WTC11 (cell line): ENCODE results near the gene KDM4B. TPM values are rescaled to one million over a fixed set of nuclear protein-coding genes. Genes with fewer than 3 reads are reported as not detected.

Experiments
- ATAC-seq: fragments of 200-7000 bp; cut with Tn5 transposase; 2 replicates; pipeline ENCODE4 v1.10.0; 2021; ENCODE audit warnings: mild to moderate bottlenecking, moderate library complexity
- CTCF ChIA-PET: fragments of 300-600 bp; sonication (Branson Sonifier 250); formaldehyde crosslinking; loops from one replicate; lab custom pipeline; 2021; ENCODE audit warnings: antibody characterized with exemption; lab: Charles Lee
- POLR2A ChIA-PET: fragments of 350-600 bp; sonication (Branson Sonifier 250); formaldehyde crosslinking; loops from one replicate; lab custom pipeline; 2021; ENCODE audit warnings: antibody characterized with exemption; lab: Charles Lee
- DNase-seq: peaks from one replicate; pipeline ENCODE4 v3.0.0; 2021; ENCODE audit warnings: low spot score
- H3K27ac Mint-ChIP-seq: 2 replicates; pipeline ENCODE4 v1.8.0; 2021; ENCODE audit warnings: mixed read lengths
- H3K27me3 Mint-ChIP-seq: 2 replicates; pipeline ENCODE4 v1.8.0; 2021; ENCODE audit warnings: low read depth, mild to moderate bottlenecking, moderate library complexity, mixed read lengths
- H3K36me3 Mint-ChIP-seq: 2 replicates; pipeline ENCODE4 v1.8.0; 2021; ENCODE audit warnings: mixed read lengths
- H3K4me1 Mint-ChIP-seq: 2 replicates; pipeline ENCODE4 v1.8.0; 2022; ENCODE audit warnings: mixed read lengths
- H3K4me3 Mint-ChIP-seq: 2 replicates; pipeline ENCODE4 v1.8.0; 2021; ENCODE audit warnings: mild to moderate bottlenecking, moderate library complexity, mixed read lengths
- H3K9me3 Mint-ChIP-seq: 2 replicates; pipeline ENCODE4 v1.8.0; 2021; ENCODE audit warnings: mixed read lengths
- FOXK1 ChIP-seq: sonication (generic); formaldehyde crosslinking; IDR thresholded peaks from 2 replicates; pipeline ENCODE4 v1.8.0; 2022; ENCODE audit warnings: mild to moderate bottlenecking, moderate library complexity, missing genetic modification reagents
- GRHL2 ChIP-seq: fragments of 250-450 bp; sonication (Bioruptor Pico); IDR thresholded peaks from 2 replicates; pipeline ENCODE4 v1.8.0; 2022; ENCODE audit warnings: mild to moderate bottlenecking, moderate library complexity; ENCODE audit not compliant: insufficient replicate concordance, severe bottlenecking
- GTF2I ChIP-seq: fragments of 250-450 bp; sonication (Bioruptor Pico); conservative IDR thresholded peaks from 2 replicates; pipeline ENCODE4 v1.4.0; 2021; ENCODE audit warnings: mild to moderate bottlenecking
- IRF2 ChIP-seq: sonication (generic); formaldehyde crosslinking; IDR thresholded peaks from 2 replicates; pipeline ENCODE4 v1.8.0; 2022; ENCODE audit warnings: low read depth, missing genetic modification reagents, borderline replicate concordance
- JAZF1 ChIP-seq: fragments of 250-450 bp; sonication (Bioruptor Pico); IDR thresholded peaks from 2 replicates; pipeline ENCODE4 v1.9.0; 2021; ENCODE audit warnings: moderate library complexity, mild to moderate bottlenecking, inconsistent platforms
- MXD4 ChIP-seq: fragments of 250-450 bp; sonication (Bioruptor Pico); IDR thresholded peaks from 2 replicates; pipeline ENCODE4 v1.8.0; 2021; ENCODE audit warnings: mild to moderate bottlenecking, moderate library complexity, borderline replicate concordance
- NR2C2 ChIP-seq: sonication (generic); formaldehyde crosslinking; IDR thresholded peaks from 2 replicates; pipeline ENCODE4 v1.8.0; 2022; ENCODE audit warnings: mild to moderate bottlenecking, missing genetic modification reagents
- SMAD4 ChIP-seq: sonication (generic); formaldehyde crosslinking; IDR thresholded peaks from 2 replicates; pipeline ENCODE4 v1.8.0; 2022; ENCODE audit warnings: mild to moderate bottlenecking, missing genetic modification reagents
- SP1 ChIP-seq: sonication (generic); formaldehyde crosslinking; conservative IDR thresholded peaks from 2 replicates; pipeline ENCODE4 v1.8.1; 2022; ENCODE audit warnings: missing genetic modification reagents
- TCF7 ChIP-seq: sonication (generic); formaldehyde crosslinking; IDR thresholded peaks from 2 replicates; pipeline ENCODE4 v1.8.0; 2022; ENCODE audit warnings: mild to moderate bottlenecking, low read depth, missing genetic modification reagents, moderate library complexity
- TEAD1 ChIP-seq: sonication (generic); formaldehyde crosslinking; IDR thresholded peaks from 2 replicates; pipeline ENCODE4 v1.8.0; 2022; ENCODE audit warnings: mild to moderate bottlenecking, missing genetic modification reagents
- TP53 ChIP-seq: sonication (generic); formaldehyde crosslinking; IDR thresholded peaks from 2 replicates; pipeline ENCODE4 v1.8.1; 2023; ENCODE audit warnings: mild to moderate bottlenecking, missing genetic modification reagents
- ZBTB21 ChIP-seq: sonication (generic); formaldehyde crosslinking; IDR thresholded peaks from 2 replicates; pipeline ENCODE4 v1.8.1; 2023; ENCODE audit warnings: mild to moderate bottlenecking, missing genetic modification reagents, borderline replicate concordance
- ZNF121 ChIP-seq: sonication (generic); formaldehyde crosslinking; IDR thresholded peaks from 2 replicates; pipeline ENCODE4 v1.8.0; 2023; ENCODE audit warnings: missing genetic modification reagents
- ZNF138 ChIP-seq: sonication (generic); formaldehyde crosslinking; conservative IDR thresholded peaks from 2 replicates; pipeline ENCODE4 v1.8.1; 2022; ENCODE audit warnings: mild to moderate bottlenecking, moderate library complexity, missing genetic modification reagents
- ZNF219 ChIP-seq: sonication (generic); formaldehyde crosslinking; IDR thresholded peaks from 2 replicates; pipeline ENCODE4 v1.8.0; 2023; ENCODE audit warnings: missing genetic modification reagents, mild to moderate bottlenecking, borderline replicate concordance
- ZNF423 ChIP-seq: fragments of 250-450 bp; sonication (Bioruptor Pico); IDR thresholded peaks from 2 replicates; pipeline ENCODE4 v2.1.2; 2022; ENCODE audit warnings: mild to moderate bottlenecking, moderate library complexity
- ZNF671 ChIP-seq: fragments of 250-450 bp; sonication (Bioruptor Pico); IDR thresholded peaks from 2 replicates; pipeline ENCODE4 v1.8.0; 2021; ENCODE audit warnings: mild to moderate bottlenecking
- total RNA-seq: library from RNA; stranded (reverse); gene quantifications from 3 replicates; pipeline ENCODE4 v1.2.3, GENCODE V29; 2021
- TF ChIP-seq, protein P1 (sequence below): fragments of 250-450 bp; sonication (Bioruptor Pico); IDR thresholded peaks from 2 replicates; pipeline ENCODE4 v1.9.0; 2021; ENCODE audit warnings: moderate library complexity, mild to moderate bottlenecking, inconsistent platforms, borderline replicate concordance
- TF ChIP-seq, protein P2 (sequence below): sonication (generic); formaldehyde crosslinking; IDR thresholded peaks from 2 replicates; pipeline ENCODE4 v1.8.1; 2023; ENCODE audit warnings: mild to moderate bottlenecking, moderate library complexity, missing genetic modification reagents
- TF ChIP-seq, protein P3 (sequence below): sonication (generic); formaldehyde crosslinking; IDR thresholded peaks from 2 replicates; pipeline ENCODE4 v1.8.1; 2022; ENCODE audit warnings: low read depth, mild to moderate bottlenecking, moderate library complexity, missing genetic modification reagents, borderline replicate concordance
- TF ChIP-seq, protein P4 (sequence below): sonication (generic); formaldehyde crosslinking; IDR thresholded peaks from 2 replicates; pipeline ENCODE4 v1.8.0; 2022; ENCODE audit warnings: mild to moderate bottlenecking, missing genetic modification reagents

The KDM4B gene
- total RNA-seq, 1 experiment from 2014 or later: 43.2 TPM

DNA sequence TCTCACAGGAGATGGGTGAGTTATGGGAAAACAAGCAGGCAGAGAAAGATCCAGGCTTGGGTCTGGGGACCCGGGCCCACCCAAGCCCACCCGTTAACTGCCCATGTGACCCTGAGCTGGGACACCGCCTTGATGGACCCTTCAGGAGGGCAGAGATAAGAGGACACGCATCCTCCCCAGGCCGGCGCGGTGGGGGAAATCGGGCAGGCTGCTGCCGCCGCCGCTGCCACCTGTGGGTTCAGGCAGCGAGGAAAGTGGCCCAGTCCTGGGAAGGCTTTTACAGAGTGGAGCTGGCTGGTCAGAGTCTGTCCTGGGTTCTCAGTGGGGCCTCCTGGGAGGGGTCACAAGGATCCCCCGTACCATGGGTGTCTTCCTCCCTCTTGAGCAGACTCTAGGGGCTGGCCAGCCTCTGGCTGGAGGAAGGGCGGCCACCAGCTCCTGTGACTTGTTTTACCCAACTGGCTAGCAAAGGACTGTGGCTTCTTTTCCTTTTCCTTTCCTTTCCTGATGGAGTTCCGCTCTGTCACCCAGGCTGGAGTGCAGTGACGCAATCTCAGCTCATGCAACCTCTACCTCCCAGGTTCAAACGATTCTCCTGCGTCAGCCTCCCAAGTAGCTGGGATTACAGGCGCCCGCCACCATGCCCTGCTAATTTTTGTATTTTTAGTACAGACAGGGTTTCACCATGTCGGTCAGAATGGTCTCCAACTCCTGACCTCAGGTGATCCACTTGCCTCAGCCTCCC, 155.4 kb downstream of the KDM4B start:
- H3K27ac Mint-ChIP-seq: peak overlapping the region; percentile 86; the same call in 1 of the 2 replicates
- no peak overlapping the region for H3K4me3 Mint-ChIP-seq
- no peak for DNase-seq
- no peak for ATAC-seq
- no peak for TF ChIP-seq ZBTB21 (CRISPR knock-in tag)
- H3K4me1 Mint-ChIP-seq: peaks cover 51% of the 10 kb centered on the region
- H3K27me3 Mint-ChIP-seq: no peaks in the 10 kb centered on the region
- H3K36me3 Mint-ChIP-seq: peaks cover 6% of the 10 kb centered on the region; the same call in 1 of the 2 replicates
- no peaks in the 10 kb centered on the region for H3K9me3 Mint-ChIP-seq
- ChIA-PET CTCF (interaction anchor here (0.6 to 2.4 kb wide), 6 partner anchors 14 to 649 kb away, joined by 3 to 14 read pairs (median 6); no protein-coding TSS in a partner anchor), POLR2A (no interaction called here)

DNA sequence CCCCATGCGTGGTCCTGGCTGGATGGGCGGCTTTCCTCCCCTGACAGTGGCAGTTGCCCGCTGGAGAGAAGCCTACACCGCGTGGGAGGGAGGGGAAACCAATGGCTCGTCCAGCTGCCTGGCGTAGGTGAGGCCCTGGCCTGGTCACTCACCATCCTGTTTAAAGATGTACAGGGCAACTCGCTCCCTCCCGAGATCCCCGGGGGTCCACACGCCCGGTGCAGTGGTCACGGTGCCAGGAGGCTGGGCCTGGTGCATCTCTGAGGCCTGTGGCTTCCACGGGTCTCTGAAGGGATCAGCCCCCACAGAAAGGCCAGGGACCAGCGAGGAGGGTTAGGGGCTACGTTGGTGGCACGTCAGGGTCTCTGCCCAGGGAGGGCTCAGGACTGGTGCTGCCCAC, 156.5 kb downstream of the KDM4B start:
- TF ChIP-seq TEAD1 (CRISPR knock-in tag) (no peak), ZNF671 (no peak), ZNF219 (CRISPR knock-in tag) (no peak), JAZF1 (CRISPR knock-in tag) (no peak), SMAD4 (no peak), NR2C2 (CRISPR knock-in tag) (no peak), IRF2 (CRISPR knock-in tag) (no peak), MXD4 (CRISPR knock-in tag) (no peak)
- TF ChIP-seq, protein P1, sequence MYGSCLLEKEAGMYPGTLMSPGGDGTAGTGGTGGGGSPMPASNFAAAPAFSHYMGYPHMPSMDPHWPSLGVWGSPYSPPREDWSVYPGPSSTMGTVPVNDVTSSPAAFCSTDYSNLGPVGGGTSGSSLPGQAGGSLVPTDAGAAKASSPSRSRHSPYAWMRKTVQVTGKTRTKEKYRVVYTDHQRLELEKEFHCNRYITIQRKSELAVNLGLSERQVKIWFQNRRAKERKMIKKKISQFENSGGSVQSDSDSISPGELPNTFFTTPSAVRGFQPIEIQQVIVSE (CRISPR knock-in tag): no peak
- TF ChIP-seq, protein P2, sequence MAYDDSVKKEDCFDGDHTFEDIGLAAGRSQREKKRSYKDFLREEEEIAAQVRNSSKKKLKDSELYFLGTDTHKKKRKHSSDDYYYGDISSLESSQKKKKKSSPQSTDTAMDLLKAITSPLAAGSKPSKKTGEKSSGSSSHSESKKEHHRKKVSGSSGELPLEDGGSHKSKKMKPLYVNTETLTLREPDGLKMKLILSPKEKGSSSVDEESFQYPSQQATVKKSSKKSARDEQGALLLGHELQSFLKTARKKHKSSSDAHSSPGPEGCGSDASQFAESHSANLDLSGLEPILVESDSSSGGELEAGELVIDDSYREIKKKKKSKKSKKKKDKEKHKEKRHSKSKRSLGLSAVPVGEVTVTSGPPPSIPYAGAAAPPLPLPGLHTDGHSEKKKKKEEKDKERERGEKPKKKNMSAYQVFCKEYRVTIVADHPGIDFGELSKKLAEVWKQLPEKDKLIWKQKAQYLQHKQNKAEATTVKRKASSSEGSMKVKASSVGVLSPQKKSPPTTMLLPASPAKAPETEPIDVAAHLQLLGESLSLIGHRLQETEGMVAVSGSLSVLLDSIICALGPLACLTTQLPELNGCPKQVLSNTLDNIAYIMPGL: no peak
- Mint-ChIP-seq H3K4me1 (peaks cover 57% of the 10 kb centered on the region), H3K36me3 (peaks cover 6% of the 10 kb centered on the region; the same call in 1 of the 2 replicates), H3K9me3 (no peaks in the 10 kb centered on the region), H3K27ac (peak overlapping the region; percentile 86; the same call in 1 of the 2 replicates), H3K4me3 (no peak overlapping the region), H3K27me3 (no peaks in the 10 kb centered on the region)
- CTCF ChIA-PET: interaction anchor here (0.5 to 4.1 kb wide), 8 partner anchors 8 to 307 kb away, joined by 3 to 23 read pairs (median 4); no protein-coding TSS in a partner anchor
- no peak for DNase-seq
- POLR2A ChIA-PET: no interaction called here
- no peak for ATAC-seq

DNA sequence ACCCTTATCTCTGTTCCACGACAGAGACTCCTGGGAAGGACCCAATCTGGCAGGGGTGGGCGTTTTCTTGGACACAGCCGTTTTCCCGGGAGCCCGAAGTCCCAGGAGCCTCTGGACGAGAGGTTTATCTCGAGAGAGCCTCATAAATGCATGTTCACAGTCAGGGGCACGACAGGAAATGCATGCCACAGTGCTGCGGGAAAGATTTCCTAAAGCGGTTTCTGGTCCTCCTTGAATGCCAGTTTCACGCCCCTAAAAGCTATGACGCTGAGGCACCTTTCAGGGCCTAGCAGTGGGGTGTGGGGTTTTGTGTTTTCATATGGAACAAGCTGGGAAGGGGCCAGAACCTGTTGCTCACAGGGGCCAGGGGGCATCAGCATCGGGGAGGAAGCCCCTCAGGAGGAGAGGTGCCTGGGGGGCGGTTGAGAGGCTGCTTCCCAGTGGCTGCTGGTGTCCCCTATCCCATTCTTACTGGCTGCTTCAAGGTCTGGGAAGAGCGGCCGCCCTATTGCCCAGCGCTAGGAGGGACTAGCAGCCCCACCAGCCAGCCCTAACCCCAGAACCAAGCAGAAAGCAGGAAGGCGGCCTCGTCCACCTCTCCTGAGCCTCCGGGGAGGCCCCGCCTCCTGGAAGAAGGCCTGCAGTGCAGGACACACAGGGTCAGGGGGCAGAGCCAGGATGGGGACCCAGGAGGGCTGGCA, 157.0 kb downstream of the KDM4B start:
- DNase-seq (peak; percentile 47), ATAC-seq (peak; percentile 60)
- Mint-ChIP-seq H3K27me3 (no peaks in the 10 kb centered on the region), H3K27ac (peak overlapping the region; percentile 68; the same call in 1 of the 2 replicates), H3K9me3 (no peaks in the 10 kb centered on the region), H3K4me1 (peaks cover 61% of the 10 kb centered on the region), H3K4me3 (no peak overlapping the region), H3K36me3 (peaks cover 6% of the 10 kb centered on the region; the same call in 1 of the 2 replicates)
- TF ChIP-seq FOXK1 (CRISPR knock-in tag): no peak
- TF ChIP-seq ZNF121: peak; percentile 96
- ChIA-PET POLR2A (no interaction called here), CTCF (interaction anchor here (0.5 to 4.1 kb wide), 10 partner anchors 8 to 307 kb away, joined by 3 to 23 read pairs (median 4); no protein-coding TSS in a partner anchor)

DNA sequence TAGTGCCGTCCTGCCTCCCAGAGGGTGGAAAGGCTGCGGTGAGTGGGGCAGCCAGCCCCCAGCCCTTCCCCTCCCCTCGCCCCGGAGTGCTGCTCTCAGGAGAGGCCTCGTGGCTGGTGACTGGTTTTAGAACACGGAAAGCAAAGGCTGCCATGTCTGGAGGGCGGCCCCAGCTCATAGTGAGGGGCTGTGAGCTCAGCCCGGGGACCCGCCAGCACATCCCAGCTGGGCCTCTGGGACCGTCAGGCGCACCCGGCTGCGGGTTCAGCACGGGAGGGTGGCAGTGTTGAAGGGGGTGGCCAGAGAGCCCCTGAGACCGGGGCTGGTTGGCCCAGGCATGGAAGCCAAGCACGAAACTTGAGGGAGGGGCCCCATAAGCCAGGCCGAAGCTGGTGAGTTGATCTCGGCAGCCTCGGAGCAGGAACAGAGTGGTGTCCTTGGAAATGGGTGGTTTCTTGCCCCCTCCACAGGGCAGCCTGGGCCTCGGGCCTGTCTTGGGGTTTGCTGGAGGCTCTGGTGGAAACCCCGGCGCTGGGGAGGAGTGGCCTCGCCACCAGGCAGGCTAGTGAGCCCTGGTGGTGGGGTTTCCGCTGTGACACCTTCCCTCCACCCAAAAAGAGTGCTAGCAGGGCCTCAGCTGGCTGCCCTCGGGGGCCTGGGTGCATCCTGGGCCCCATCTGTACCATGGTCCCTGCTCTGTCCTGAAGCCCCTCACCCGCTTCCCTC, 157.7 kb downstream of the KDM4B start:
- ATAC-seq (no peak), DNase-seq (no peak)
- Mint-ChIP-seq H3K4me1 (peaks cover 55% of the 10 kb centered on the region), H3K9me3 (no peaks in the 10 kb centered on the region), H3K27ac (no peak overlapping the region), H3K27me3 (no peaks in the 10 kb centered on the region), H3K36me3 (peaks cover 6% of the 10 kb centered on the region; the same call in 1 of the 2 replicates), H3K4me3 (no peak overlapping the region)
- ChIA-PET POLR2A (no interaction called here), CTCF (interaction anchor here (0.9 to 4.1 kb wide), 8 partner anchors 9 to 87 kb away, joined by 3 to 23 read pairs (median 4); no protein-coding TSS in a partner anchor)
- TF ChIP-seq, protein P3, sequence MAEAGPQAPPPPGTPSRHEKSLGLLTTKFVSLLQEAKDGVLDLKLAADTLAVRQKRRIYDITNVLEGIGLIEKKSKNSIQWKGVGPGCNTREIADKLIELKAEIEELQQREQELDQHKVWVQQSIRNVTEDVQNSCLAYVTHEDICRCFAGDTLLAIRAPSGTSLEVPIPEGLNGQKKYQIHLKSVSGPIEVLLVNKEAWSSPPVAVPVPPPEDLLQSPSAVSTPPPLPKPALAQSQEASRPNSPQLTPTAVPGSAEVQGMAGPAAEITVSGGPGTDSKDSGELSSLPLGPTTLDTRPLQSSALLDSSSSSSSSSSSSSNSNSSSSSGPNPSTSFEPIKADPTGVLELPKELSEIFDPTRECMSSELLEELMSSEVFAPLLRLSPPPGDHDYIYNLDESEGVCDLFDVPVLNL (CRISPR knock-in tag): no peak
- TF ChIP-seq TCF7 (CRISPR knock-in tag) (no peak), TEAD1 (CRISPR knock-in tag) (no peak), TP53 (no peak), FOXK1 (CRISPR knock-in tag) (no peak), SP1 (CRISPR knock-in tag) (no peak), GRHL2 (CRISPR knock-in tag) (no peak), ZNF138 (CRISPR knock-in tag) (no peak), ZNF423 (CRISPR knock-in tag) (no peak), GTF2I (CRISPR knock-in tag) (no peak)
- TF ChIP-seq, protein P4, sequence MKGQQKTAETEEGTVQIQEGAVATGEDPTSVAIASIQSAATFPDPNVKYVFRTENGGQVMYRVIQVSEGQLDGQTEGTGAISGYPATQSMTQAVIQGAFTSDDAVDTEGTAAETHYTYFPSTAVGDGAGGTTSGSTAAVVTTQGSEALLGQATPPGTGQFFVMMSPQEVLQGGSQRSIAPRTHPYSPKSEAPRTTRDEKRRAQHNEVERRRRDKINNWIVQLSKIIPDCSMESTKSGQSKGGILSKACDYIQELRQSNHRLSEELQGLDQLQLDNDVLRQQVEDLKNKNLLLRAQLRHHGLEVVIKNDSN (CRISPR knock-in tag): no peak
